HCT116 (cell line): ENCODE measurements around the gene PCCA. TPM values are rescaled to one million over a fixed set of nuclear protein-coding genes. Genes with fewer than 3 reads are reported as not detected.

ENCODE experiments used
- ATAC-seq: fragments of 200-7000 bp; cut with Tn5 transposase; 2 replicates; pipeline ENCODE4 v1.9.1; 2020; ENCODE audit warnings: mild to moderate bottlenecking, moderate library complexity
- BruUV-seq: library from RNA; stranded (reverse); fragments of 400-500 nt; replicated peaks from 2 replicates; lab custom pipeline; 2021; lab: Mats Ljungman, UMichigan
- CTCF ChIA-PET: fragments of 300-600 bp; sonication (Branson Sonifier 250); formaldehyde crosslinking; loops from one replicate; lab custom pipeline; 2021; ENCODE audit warnings: antibody characterized with exemption; lab: Charles Lee
- POLR2A ChIA-PET: fragments of 300-600, 350-600 bp; sonication (Branson Sonifier 250); formaldehyde crosslinking; loops from one replicate; lab custom pipeline; 2021; ENCODE audit warnings: antibody characterized with exemption; lab: Charles Lee
- RAD21 ChIA-PET, 2 experiments: fragments of 300-600 bp; sonication (Branson Sonifier 250); formaldehyde crosslinking; loops; one replicate each; lab custom pipeline; 2023; ENCODE audit warnings: low total read pairs in 2 of 2; ENCODE audit not compliant: uncharacterized antibody in 2 of 2, unreplicated experiment in 2 of 2, low non-redundant PET in 1 of 2; lab: Charles Lee
- DNase-seq: peaks from one replicate; pipeline ENCODE4 v3.0.0-alpha.2; 2010; ENCODE audit warnings: low read depth, low spot score
- H2AFZ ChIP-seq: fragments of 200-600 bp; shearing (Covaris generic), sonication (generic); 2 replicates; pipeline ENCODE4 v1.6.1; 2017; ENCODE audit warnings: low read depth, mixed run types, mixed read lengths, antibody characterized with exemption, low read length; ENCODE audit not compliant: poor library complexity, severe bottlenecking
- H3K27ac ChIP-seq: 2 replicates; pipeline ENCODE4 v1.5.1; 2012; ENCODE audit warnings: low read depth, low read length
- H3K27me3 ChIP-seq: fragments of 200-600 bp; sonication (generic); 2 replicates; pipeline ENCODE4 v1.6.1; 2016; ENCODE audit warnings: mixed run types, low read length, mixed read lengths; ENCODE audit not compliant: insufficient read depth
- H3K36me3 ChIP-seq, 2 experiments: fragments of 200-500 bp in 1 of 2; fragments of 200-600 bp in 1 of 2; sonication (Bioruptor generic) in 1 of 2; sonication (generic) in 1 of 2; 2 replicates each; pipeline versions ENCODE4 v1.5.1 to v1.6.1; 2014 to 2016; ENCODE audit warnings: low read length in 2 of 2, inconsistent platforms in 1 of 2, mixed read lengths in 1 of 2, mixed run types in 1 of 2; ENCODE audit not compliant: insufficient read depth in 2 of 2, control insufficient read depth in 1 of 2
- H3K4me1 ChIP-seq, 2 experiments: fragments of 200-600 bp in 1 of 2; sonication (generic) in 1 of 2; 2 replicates each; pipeline versions ENCODE4 v1.5.1 to v1.6.1; 2012 to 2017; ENCODE audit warnings: low read length in 2 of 2, inconsistent platforms in 1 of 2, mild to moderate bottlenecking in 1 of 2, mixed read lengths in 1 of 2, mixed run types in 1 of 2, moderate library complexity in 1 of 2; ENCODE audit not compliant: insufficient read depth in 2 of 2, control insufficient read depth in 1 of 2
- H3K4me2 ChIP-seq: fragments of 200-600 bp; sonication (generic); 2 replicates; pipeline ENCODE4 v1.6.1; 2017; ENCODE audit warnings: mixed run types, low read length, mixed read lengths
- H3K4me3 ChIP-seq, 2 experiments: fragments of 200-600 bp in 1 of 2; sonication (generic) in 1 of 2; replicated peaks in 1 of 2; 2 replicates each; pipeline ENCODE4 v1.5.1; 2011 to 2016; ENCODE audit warnings: low read length in 2 of 2, control low read depth in 1 of 2, low read depth in 1 of 2, mild to moderate bottlenecking in 1 of 2, mixed read lengths in 1 of 2, mixed run types in 1 of 2
- H3K79me2 ChIP-seq: fragments of 200-600 bp; sonication (generic); 2 replicates; pipeline ENCODE4 v1.6.1; 2017; ENCODE audit warnings: mild to moderate bottlenecking, mixed run types, low read length, moderate library complexity, mixed read lengths; ENCODE audit not compliant: insufficient read depth
- H3K9ac ChIP-seq: fragments of 200-600 bp; sonication (generic); 2 replicates; pipeline ENCODE4 v1.6.1; 2016; ENCODE audit warnings: low read length, mixed read lengths
- H3K9me2 ChIP-seq: fragments of 200-600 bp; sonication (generic), shearing (Covaris generic); 2 replicates; pipeline ENCODE4 v1.6.1; 2017; ENCODE audit warnings: mixed run types, mild to moderate bottlenecking, moderate library complexity; ENCODE audit not compliant: insufficient read depth
- H3K9me3 ChIP-seq, 2 experiments: fragments of 200-500 bp in 1 of 2; fragments of 200-600 bp in 1 of 2; sonication (Bioruptor generic) in 1 of 2; sonication (generic) in 1 of 2; 2 replicates each; pipeline ENCODE4 v1.6.1; 2014 to 2017; ENCODE audit warnings: low read length in 2 of 2, mixed read lengths in 2 of 2, inconsistent platforms in 1 of 2, low read depth in 1 of 2, mild to moderate bottlenecking in 1 of 2, mixed run types in 1 of 2, moderate library complexity in 1 of 2; ENCODE audit not compliant: control insufficient read depth in 1 of 2, insufficient read depth in 1 of 2
- H4K20me1 ChIP-seq: fragments of 200-600 bp; sonication (generic), shearing (Covaris generic); 2 replicates; pipeline ENCODE4 v1.6.1; 2017; ENCODE audit warnings: mixed run types, mild to moderate bottlenecking, moderate library complexity; ENCODE audit not compliant: insufficient read depth
- CBX3 ChIP-seq: IDR thresholded peaks from 2 replicates; pipeline ENCODE4 v1.6.1; 2012; ENCODE audit warnings: low read depth
- CEBPB ChIP-seq: IDR thresholded peaks from 2 replicates; pipeline ENCODE4 v1.6.1; 2012; ENCODE audit warnings: low read depth
- EGR1 ChIP-seq: IDR thresholded peaks from 2 replicates; pipeline ENCODE4 v1.6.1; 2012; ENCODE audit warnings: low read depth
- ELF1 ChIP-seq: IDR thresholded peaks from 2 replicates; pipeline ENCODE4 v1.6.1; 2012; ENCODE audit warnings: low read depth, borderline replicate concordance
- EZH2phosphoT487 ChIP-seq: fragments of 200-600 bp; IDR thresholded peaks from 2 replicates; pipeline ENCODE4 v1.6.1; 2018; ENCODE audit warnings: antibody characterized with exemption, borderline replicate concordance
- JUND ChIP-seq: IDR thresholded peaks from 2 replicates; pipeline ENCODE4 v1.6.1; 2012
- POLR2A ChIP-seq: IDR thresholded peaks from 2 replicates; pipeline ENCODE4 v1.7.0; 2011; ENCODE audit warnings: borderline replicate concordance; ENCODE audit not compliant: insufficient read depth, insufficient read length; ENCODE audit errors: extremely low read depth
- RAD21 ChIP-seq: IDR thresholded peaks from 2 replicates; pipeline ENCODE4 v1.6.1; 2012; ENCODE audit warnings: low read depth, mild to moderate bottlenecking
- SP1 ChIP-seq: IDR thresholded peaks from 2 replicates; pipeline ENCODE4 v1.6.1; 2012; ENCODE audit warnings: low read depth
- SRF ChIP-seq: IDR thresholded peaks from 2 replicates; pipeline ENCODE4 v1.6.1; 2012; ENCODE audit warnings: low read depth
- TCF7L2 ChIP-seq: IDR thresholded peaks from 2 replicates; pipeline ENCODE4 v1.7.0; 2011; ENCODE audit warnings: borderline replicate concordance, inconsistent platforms; ENCODE audit not compliant: insufficient read depth, insufficient read length; ENCODE audit errors: extremely low read depth
- YY1 ChIP-seq: IDR thresholded peaks from 2 replicates; pipeline ENCODE4 v1.6.1; 2011; ENCODE audit warnings: low read length, low read depth, moderate library complexity, mild to moderate bottlenecking; ENCODE audit not compliant: insufficient replicate concordance; ENCODE audit errors: extremely low read depth
- ZNF274 ChIP-seq: fragments of 200-500 bp; sonication (Bioruptor generic); IDR thresholded peaks from 2 replicates; pipeline ENCODE4 v1.6.1; 2014; ENCODE audit warnings: mild to moderate bottlenecking, low read depth, low read length, inconsistent platforms
- intact Hi-C: fragments of 100-400 bp; cut with micrococcal nuclease; formaldehyde crosslinking; loops from 2 replicates; pipeline ENCODE4 v1.10.0; 2022
- total RNA-seq: library from RNA; stranded (reverse); gene quantifications from one replicate; pipeline ENCODE4 v1.2.1, GENCODE V29; 2021; ENCODE audit not compliant: unreplicated experiment
- TF ChIP-seq, protein P1 (sequence below): IDR thresholded peaks from 2 replicates; pipeline ENCODE4 v1.6.1; 2011; ENCODE audit warnings: mild to moderate bottlenecking, low read length, moderate library complexity; ENCODE audit not compliant: insufficient replicate concordance; ENCODE audit errors: extremely low read depth
- TF ChIP-seq, protein P2 (sequence below), 3 experiments: fragments of 200-600 bp in 1 of 3; sonication (generic) in 1 of 3; IDR thresholded peaks in 2 of 3; conservative IDR thresholded peaks in 1 of 3; 2 replicates each; pipeline ENCODE4 v1.5.1; 2012 to 2017; ENCODE audit warnings: low read depth in 2 of 3, low read length in 2 of 3, antibody characterized with exemption in 1 of 3, borderline replicate concordance in 1 of 3, control low read depth in 1 of 3, mild to moderate bottlenecking in 1 of 3, mixed read lengths in 1 of 3, mixed run types in 1 of 3, moderate library complexity in 1 of 3; ENCODE audit not compliant: insufficient read depth in 1 of 3
- TF ChIP-seq, protein P3 (sequence below): IDR thresholded peaks from 2 replicates; pipeline ENCODE4 v1.6.1; 2012

PCCA gene
- total RNA-seq, 1 experiment from 2014 or later = 23.0 TPM

GRCh38 chr13:100522618-100523309, 433.9 kb downstream of the PCCA start:
- Histone ChIP-seq H3K27ac (no peak overlapping the region), H3K9me3 (no peaks in the 10 kb centered on the region), H4K20me1 (no peaks in the 10 kb centered on the region), H3K9me2 (no peaks in the 10 kb centered on the region), H3K27me3 (no peaks in the 10 kb centered on the region), H3K4me3 (no peak overlapping the region), H3K9ac (no peak overlapping the region), H2AFZ (no peak overlapping the region), H3K36me3 (no peaks in the 10 kb centered on the region), H3K4me1 (no peaks in the 10 kb centered on the region; a peak in 1 of 4 replicates), H3K79me2 (no peaks in the 10 kb centered on the region), H3K4me2 (no peak overlapping the region)
- intact Hi-C loops = no loop called here
- CTCF ChIA-PET = no interaction called here
- POLR2A ChIA-PET = no interaction called here
- RAD21 ChIA-PET = no interaction called here
- no peak for TF ChIP-seq EGR1
- TF ChIP-seq EZH2phosphoT487 = no peak
- no peak for TF ChIP-seq SP1
- DNase-seq (no peak), ATAC-seq (no peak)
- no TSS peak for BruUV-seq

GRCh38 chr13:100523411-100523810, 434.5 kb downstream of the PCCA start:
- no TSS peak for BruUV-seq
- ChIA-PET RAD21 (no interaction called here), POLR2A (no interaction called here), CTCF (interaction anchor here (2.0 kb wide), 1 partner anchor 9 kb away, joined by 7 read pairs; no protein-coding TSS in a partner anchor)
- TF ChIP-seq ZNF274 = no peak
- TF ChIP-seq SRF = no peak
- TF ChIP-seq, protein P1, sequence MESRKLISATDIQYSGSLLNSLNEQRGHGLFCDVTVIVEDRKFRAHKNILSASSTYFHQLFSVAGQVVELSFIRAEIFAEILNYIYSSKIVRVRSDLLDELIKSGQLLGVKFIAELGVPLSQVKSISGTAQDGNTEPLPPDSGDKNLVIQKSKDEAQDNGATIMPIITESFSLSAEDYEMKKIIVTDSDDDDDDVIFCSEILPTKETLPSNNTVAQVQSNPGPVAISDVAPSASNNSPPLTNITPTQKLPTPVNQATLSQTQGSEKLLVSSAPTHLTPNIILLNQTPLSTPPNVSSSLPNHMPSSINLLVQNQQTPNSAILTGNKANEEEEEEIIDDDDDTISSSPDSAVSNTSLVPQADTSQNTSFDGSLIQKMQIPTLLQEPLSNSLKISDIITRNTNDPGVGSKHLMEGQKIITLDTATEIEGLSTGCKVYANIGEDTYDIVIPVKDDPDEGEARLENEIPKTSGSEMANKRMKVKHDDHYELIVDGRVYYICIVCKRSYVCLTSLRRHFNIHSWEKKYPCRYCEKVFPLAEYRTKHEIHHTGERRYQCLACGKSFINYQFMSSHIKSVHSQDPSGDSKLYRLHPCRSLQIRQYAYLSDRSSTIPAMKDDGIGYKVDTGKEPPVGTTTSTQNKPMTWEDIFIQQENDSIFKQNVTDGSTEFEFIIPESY = no peak
- TF ChIP-seq YY1 = no peak
- TF ChIP-seq CEBPB = no peak
- no peak for TF ChIP-seq TCF7L2
- TF ChIP-seq SP1 = no peak
- no peak for TF ChIP-seq EGR1
- no peak for TF ChIP-seq RAD21
- no peak for TF ChIP-seq POLR2A
- TF ChIP-seq ELF1 = no peak
- TF ChIP-seq, protein P2, sequence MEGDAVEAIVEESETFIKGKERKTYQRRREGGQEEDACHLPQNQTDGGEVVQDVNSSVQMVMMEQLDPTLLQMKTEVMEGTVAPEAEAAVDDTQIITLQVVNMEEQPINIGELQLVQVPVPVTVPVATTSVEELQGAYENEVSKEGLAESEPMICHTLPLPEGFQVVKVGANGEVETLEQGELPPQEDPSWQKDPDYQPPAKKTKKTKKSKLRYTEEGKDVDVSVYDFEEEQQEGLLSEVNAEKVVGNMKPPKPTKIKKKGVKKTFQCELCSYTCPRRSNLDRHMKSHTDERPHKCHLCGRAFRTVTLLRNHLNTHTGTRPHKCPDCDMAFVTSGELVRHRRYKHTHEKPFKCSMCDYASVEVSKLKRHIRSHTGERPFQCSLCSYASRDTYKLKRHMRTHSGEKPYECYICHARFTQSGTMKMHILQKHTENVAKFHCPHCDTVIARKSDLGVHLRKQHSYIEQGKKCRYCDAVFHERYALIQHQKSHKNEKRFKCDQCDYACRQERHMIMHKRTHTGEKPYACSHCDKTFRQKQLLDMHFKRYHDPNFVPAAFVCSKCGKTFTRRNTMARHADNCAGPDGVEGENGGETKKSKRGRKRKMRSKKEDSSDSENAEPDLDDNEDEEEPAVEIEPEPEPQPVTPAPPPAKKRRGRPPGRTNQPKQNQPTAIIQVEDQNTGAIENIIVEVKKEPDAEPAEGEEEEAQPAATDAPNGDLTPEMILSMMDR (IDR thresholded peaks at IDR 0.05 in 2 of 3, conservative IDR thresholded peaks at IDR 0.05 in 1 of 3; ENCODE audit: borderline replicate concordance in 1 of 3, insufficient read depth in 1 of 3, low read depth in 2 of 3, low read length in 2 of 3) = no peak
- TF ChIP-seq, protein P3, sequence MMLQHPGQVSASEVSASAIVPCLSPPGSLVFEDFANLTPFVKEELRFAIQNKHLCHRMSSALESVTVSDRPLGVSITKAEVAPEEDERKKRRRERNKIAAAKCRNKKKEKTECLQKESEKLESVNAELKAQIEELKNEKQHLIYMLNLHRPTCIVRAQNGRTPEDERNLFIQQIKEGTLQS = no peak
- no peak for TF ChIP-seq JUND
- TF ChIP-seq CBX3 = no peak
- Histone ChIP-seq H3K4me3 (no peak overlapping the region), H3K4me2 (no peak overlapping the region), H4K20me1 (no peaks in the 10 kb centered on the region), H3K36me3 (no peaks in the 10 kb centered on the region), H3K27ac (no peak overlapping the region), H3K9ac (no peak overlapping the region), H3K27me3 (no peaks in the 10 kb centered on the region), H3K9me2 (no peaks in the 10 kb centered on the region), H2AFZ (no peak overlapping the region), H3K9me3 (no peaks in the 10 kb centered on the region), H3K4me1 (no peaks in the 10 kb centered on the region; a peak in 1 of 4 replicates), H3K79me2 (no peaks in the 10 kb centered on the region)
- DNase-seq = no peak
- ATAC-seq = no peak
- intact Hi-C loops = no loop called here
